NCI-H1436 (cell line): ENCODE data around the gene ATG9B.
"Not testable (repeated sequence)": the region's sequence is repeated elsewhere in the genome, so short reads cannot be mapped to it uniquely, and the experiment has no call there.

Source experiments
- DNase-seq: peaks from one replicate; lab custom pipeline; 2025; lab: John Stamatoyannopoulos, UW

ATG9B gene

DNA sequence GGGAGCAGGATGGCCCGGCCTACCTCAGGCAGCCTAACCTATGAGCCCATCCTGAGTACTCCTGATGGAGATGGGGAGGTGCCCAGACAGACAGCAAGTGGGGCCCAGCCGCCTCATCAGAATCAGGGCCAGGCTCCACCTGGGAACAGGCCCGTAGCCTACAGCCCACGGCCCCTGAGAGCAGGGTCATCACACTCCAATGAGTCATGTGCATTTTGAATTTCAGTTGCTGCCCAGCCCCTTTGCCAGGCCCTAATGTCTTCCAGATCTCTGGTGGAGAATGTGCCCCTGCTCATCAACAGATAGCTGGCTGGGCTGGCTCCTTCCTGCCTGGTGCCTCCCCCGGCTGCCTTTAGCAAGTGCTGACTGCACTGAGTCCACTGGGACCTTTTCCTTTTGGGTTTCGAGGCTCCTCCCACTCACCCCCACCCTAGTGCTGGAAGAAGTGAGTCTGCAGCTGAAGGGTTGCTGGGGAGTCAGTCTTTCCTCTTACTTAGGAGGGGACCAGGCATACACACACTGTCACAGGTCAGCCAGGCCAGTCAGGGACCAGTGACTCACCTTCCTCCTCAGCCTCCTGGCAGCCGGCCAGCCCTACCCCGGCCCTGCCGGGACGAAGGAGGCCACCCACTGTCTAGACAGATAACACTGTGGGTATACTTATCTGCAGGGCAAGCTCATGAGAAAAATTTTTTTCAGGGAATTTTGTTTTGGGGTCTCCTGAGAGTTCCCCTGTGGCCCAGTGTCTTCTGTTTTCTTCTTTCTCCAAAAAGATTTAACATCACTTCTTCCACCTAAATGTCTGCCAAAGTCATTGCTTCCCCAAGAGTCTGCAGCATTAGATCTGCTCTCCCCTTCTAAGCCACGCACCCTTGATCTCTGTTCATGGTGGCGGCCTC, 14.9 kb upstream of the ATG9B start:
- no peak for DNase-seq

DNA sequence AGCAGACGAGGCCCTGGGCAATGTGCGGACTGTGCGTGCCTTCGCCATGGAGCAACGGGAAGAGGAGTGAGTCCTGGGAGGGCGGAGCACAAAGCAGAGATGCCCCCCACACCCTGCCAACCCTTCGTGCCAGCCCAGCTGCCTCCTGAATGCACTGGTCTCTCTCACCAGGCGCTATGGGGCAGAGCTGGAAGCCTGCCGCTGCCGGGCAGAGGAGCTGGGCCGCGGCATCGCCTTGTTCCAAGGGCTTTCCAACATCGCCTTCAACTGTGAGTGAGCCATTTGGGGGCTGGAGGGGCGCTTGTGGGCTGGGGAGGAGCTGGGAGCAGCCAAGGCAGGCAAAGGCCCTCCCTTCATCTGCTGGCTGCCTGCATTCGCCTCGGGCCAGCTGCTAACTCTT, 11.6 kb upstream of the ATG9B start:
- DNase-seq = no peak

DNA sequence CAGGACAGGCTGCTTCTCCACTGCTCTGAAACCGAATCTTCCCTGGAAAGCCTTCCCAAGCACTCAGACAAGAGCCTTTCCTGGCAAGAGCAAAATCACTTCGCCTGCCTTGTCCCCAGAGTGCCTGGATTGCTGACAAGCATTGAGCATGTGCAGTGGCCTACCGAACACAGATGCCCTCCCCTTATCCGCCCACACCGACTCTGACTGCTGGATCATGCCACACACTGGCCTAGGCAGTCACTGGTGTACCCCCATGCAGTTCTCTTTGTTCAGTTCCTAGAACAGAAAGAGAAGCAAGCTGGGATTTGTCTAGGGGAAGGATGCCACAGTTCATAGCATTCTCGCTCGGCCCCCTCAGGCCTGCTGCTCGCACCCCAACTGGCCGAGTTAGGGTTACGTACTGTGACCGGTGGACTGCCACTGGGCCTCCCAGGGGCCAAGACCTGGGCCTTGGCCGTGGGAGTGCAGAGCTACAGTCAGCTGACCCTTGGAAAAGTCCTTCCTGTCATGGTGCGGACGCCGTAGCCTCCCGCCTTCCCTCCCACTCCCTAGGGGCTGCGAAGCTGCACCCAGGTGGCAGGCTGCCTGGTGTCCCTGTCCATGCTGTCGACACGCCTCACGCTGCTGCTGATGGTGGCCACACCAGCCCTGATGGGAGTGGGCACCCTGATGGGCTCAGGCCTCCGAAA, 10.9 kb upstream of the ATG9B start:
- DNase-seq = no peak

- no peak for DNase-seq
Measured at GRCh38 chr7:151034312-151035025, 10.2 kb upstream of the ATG9B start.

- DNase-seq = no peak
Measured at GRCh38 chr7:151033864-151034249, 9.6 kb upstream of the ATG9B start.

- DNase-seq = no peak
Measured at GRCh38 chr7:151032936-151033863, 8.9 kb upstream of the ATG9B start.

DNA sequence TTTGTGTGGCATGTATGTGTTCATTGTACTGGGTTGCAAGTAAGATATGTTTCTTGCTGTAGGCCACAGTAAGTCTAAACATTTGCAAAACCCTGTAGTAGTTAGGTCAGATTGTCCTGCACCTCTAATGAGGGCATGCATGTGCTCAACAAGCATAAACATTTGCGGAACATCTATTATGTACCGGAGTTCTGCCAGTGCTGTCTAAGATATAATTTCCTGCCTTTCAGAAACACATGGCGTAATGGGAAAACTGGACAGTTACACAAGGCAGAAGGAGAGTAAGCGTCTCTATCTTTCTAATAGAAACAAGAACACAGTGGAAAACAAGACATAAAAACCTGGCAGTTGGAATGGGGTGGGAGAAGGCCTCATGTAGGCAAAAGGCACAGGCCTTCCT, 6.7 kb upstream of the ATG9B start:
- DNase-seq = no peak

- DNase-seq = no peak
Measured at GRCh38 chr7:151028948-151029501, 4.7 kb upstream of the ATG9B start.

DNA sequence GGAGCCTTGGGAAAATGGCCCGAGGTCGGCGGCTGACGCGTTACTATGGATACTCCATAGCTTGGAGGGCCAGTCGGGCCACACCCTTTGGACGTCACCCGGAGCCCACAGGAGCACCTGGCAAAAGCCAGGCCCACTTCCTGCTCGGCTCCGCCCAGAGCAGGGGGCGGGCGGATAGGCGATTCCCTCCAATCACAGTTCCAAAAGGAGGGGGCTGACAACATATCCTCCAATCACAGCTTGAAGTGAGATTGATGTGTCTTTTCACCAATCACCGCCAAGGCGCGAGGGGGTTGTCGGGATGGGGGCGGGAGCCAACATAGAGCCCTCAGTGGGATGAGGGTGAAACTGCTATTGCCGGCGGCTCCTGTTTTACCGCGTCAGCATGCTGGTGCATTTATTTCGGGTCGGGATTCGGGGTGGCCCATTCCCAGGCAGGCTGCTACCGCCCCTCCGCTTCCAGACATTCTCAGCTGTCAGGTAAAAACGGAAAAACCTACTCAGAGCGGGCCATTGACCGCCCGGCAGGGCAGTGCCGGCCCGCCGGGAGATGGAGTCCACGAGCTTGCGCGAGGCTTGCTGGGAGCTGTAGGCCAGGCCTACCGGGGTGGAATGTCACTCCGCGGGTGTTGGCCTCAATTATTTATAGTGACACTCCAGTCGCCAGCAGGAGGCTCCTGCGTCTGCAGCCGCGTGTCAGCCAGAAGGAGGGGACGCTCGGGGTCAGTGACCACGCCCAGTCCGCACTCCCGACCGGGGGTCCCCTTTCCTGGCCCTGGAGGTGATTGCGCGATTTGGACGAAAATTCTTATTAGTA, 4.0 kb upstream of the ATG9B start, which contains the start of gene ABCB8:
Gene ABCB8, plus strand, starts transcription at position 320 of the 817 bp plus-strand sequence. Its CDS starts 66 bp downstream, at position 386.
- peak; percentile 97 for DNase-seq

GRCh38 chr7:151027728-151028130, 3.4 kb upstream of the ATG9B start:
- DNase-seq = not testable (repeated sequence)

- DNase-seq = not testable (repeated sequence)
Measured at GRCh38 chr7:151026771-151027727, 2.8 kb upstream of the ATG9B start.

- DNase-seq = no peak
Measured at GRCh38 chr7:151025924-151026671, 1.8 kb upstream of the ATG9B start.

DNA sequence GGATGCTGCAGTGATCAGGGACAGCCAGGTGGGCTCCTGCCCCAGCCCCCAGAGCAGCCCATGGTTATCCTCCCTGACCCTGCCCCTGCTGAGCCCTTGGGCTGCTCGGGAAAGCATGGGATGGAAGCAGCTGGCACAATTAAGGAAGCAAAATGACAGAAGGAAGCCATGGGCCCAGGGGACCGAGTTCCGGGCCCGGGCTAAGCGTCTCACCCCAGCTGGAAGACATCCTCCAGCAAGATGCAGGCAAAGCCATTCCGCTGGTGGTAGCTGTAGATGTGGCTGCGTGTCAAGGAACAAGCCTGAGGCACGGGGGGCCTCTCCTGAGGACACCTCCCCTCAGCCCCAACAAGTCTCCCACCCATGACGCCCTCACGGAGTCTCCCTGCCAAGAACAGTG, 1.1 kb downstream of the ATG9B start:
- DNase-seq = no peak

DNA sequence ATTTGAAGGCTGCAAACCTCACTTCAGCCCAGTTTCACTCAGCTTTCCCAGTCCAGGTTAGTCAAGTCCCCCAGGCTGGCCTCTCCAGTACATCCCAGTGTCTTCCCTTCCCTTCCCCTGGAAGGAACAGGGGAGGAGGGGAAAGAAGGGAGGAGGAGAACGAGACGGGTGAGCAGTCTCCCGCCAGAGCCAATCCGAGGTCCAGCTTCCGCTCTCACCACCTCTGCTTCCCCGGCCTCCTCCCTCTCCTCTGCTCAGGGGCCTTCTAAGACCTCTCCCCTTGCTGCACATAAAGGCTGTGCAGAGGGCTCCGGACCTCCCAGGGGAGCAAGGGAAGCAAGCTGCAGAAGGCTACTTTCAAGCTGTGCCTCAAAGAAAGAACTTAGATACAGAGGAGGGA, 4.1 kb downstream of the ATG9B start:
- no peak for DNase-seq

GRCh38 chr7:151019130-151019447, 5.2 kb downstream of the ATG9B start:
- DNase-seq = no peak

GRCh38 chr7:151018421-151019129, 5.7 kb downstream of the ATG9B start:
- DNase-seq = no peak

DNA sequence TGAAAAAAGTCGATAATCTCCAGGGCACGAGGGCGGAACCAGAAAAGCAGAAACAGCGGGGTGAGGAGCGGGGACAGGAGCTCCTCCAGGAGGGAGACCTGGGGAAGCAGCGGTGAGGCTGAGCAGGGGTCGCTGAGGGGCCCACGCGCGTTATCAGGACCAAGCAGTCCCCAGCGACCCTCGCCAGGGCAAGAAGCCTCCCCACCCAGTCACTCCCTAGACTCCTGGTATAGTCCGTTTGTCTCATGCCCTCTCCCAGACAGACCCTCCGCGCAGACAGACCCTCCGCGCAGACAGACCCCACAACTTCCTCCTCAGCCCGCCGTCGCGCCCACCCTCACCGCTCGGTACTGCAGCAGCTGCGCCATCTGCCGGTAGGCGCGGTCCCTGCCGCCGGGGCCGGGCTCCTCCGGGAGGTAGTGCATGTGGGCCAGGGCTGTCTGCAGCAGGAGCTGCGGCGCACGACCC, 6.3 kb downstream of the ATG9B start:
- no peak for DNase-seq
